ENCODE measurements around the gene KIF13A. TPM values are rescaled to one million over a fixed set of nuclear protein-coding genes. Genes with fewer than 3 reads are reported as not detected.

KIF13A gene
- total and polyA plus RNA-seq, 12 donors, result 17.4 to 91.6 (median 52.3) TPM

- peaks cover 50 to 55% of the 10 kb centered on the region in 2 donors for H3K4me1 ChIP-seq (replicated peaks in 1 of 2)
- WGBS, 4 donors, result 78 to 87% (median 84%) methylated on average over 12 of the region's 12 CpGs
- H3K4me3 ChIP-seq, result no peak overlapping the region
- intact Hi-C loops (cut with DNase I), result no loop called here
- H3K36me3 ChIP-seq (replicated peaks in 1 of 2), result no peaks in the 10 kb centered on the region
- peak overlapping the region in 4 of 5 donors; percentile 36 to 85 (median 82) for H3K27ac ChIP-seq
- no peaks in the 10 kb centered on the region for H3K27me3 ChIP-seq
- peak in 4 of 7 donors; percentile 26 to 37 (median 34) for DNase-seq
- TF ChIP-seq POLR2A (IDR thresholded peaks at IDR 0.05), result no peak
- no peak for TF ChIP-seq CTCF (IDR thresholded peaks at IDR 0.05)
- H3K9me3 ChIP-seq (replicated peaks in 1 of 3), result no peaks in the 10 kb centered on the region
These were observed 123.3 kb downstream of the KIF13A start for GRCh38 chr6:17863901-17864754.

GRCh38 chr6:17861361-17861760 lies 126.1 kb downstream of the KIF13A start:
- 97 to 100% (median 99%) methylated on average over 1 of the region's 1 CpG for WGBS, 4 donors
- no peak overlapping the region for H3K27ac ChIP-seq

GRCh38 chr6:17859846-17860245 lies 127.6 kb downstream of the KIF13A start:
- intact Hi-C loops (cut with DNase I), result loop anchor here in 1 of 2 donors (10.0 kb wide), 1 partner anchor 125 kb away; the partner anchor contains the start of gene KIF13A
- no peaks in the 10 kb centered on the region for H3K36me3 ChIP-seq (replicated peaks in 1 of 2)

More at GRCh38 chr6:17861361-17861760, 126.1 kb downstream of the KIF13A start:
- Histone ChIP-seq H3K36me3 (replicated peaks in 1 of 2) (no peaks in the 10 kb centered on the region), H3K4me1 (replicated peaks in 1 of 2) (peaks cover 25 to 27% of the 10 kb centered on the region in 2 donors), H3K27me3 (no peaks in the 10 kb centered on the region), H3K9me3 (replicated peaks in 1 of 3) (no peaks in the 10 kb centered on the region), H3K4me3 (no peak overlapping the region)
- no peak for DNase-seq
- intact Hi-C loops (cut with DNase I), result no loop called here
- TF ChIP-seq POLR2A (IDR thresholded peaks at IDR 0.05) (no peak), CTCF (IDR thresholded peaks at IDR 0.05) (no peak)

More at GRCh38 chr6:17859846-17860245, 127.6 kb downstream of the KIF13A start:
- no peak for DNase-seq
- WGBS, 4 donors, result 92 to 98% (median 95%) methylated on average over 4 of the region's 4 CpGs
- peaks cover 11 to 12% of the 10 kb centered on the region in 2 donors for H3K4me1 ChIP-seq (replicated peaks in 1 of 2)
- no peak overlapping the region for H3K4me3 ChIP-seq
- TF ChIP-seq CTCF (IDR thresholded peaks at IDR 0.05) (no peak), POLR2A (IDR thresholded peaks at IDR 0.05) (no peak)
- H3K9me3 ChIP-seq (replicated peaks in 1 of 3), result no peaks in the 10 kb centered on the region
- no peaks in the 10 kb centered on the region for H3K27me3 ChIP-seq
- no peak overlapping the region for H3K27ac ChIP-seq
